GM12891 (cell line): ENCODE results near the gene HBP1.

ENCODE experiments used
- POLR2A ChIP-seq: IDR thresholded peaks from 2 replicates; pipeline ENCODE4 v1.6.1; 2011; ENCODE audit warnings: low read depth, low read length, control low read depth
- POLR2AphosphoS5 ChIP-seq: IDR thresholded peaks from 2 replicates; pipeline ENCODE4 v1.6.1; 2011; ENCODE audit warnings: low read depth, low read length, control low read depth
- TAF1 ChIP-seq: IDR thresholded peaks from 2 replicates; pipeline ENCODE4 v1.6.1; 2011; ENCODE audit warnings: low read depth, low read length, control low read depth

DNA sequence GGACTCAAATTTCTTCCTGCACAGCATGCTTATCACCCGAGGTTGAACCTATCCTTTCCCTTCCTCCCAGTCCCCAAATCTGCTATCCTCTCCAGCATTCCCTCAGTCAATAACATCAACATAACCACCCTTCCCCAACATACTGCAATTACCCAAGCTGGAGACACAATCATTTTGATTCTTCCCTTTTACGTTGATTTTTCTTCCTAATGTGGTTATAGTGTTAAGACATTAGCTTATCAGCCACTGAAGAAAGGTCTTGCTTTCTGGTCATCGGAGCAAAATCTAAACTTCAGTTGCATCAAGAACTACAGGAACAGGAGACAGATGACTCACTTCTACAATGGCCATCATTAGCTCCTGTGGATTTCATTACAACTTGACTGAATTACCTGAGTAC, 3.5 kb upstream of the HBP1 start:
- TF ChIP-seq POLR2A = no peak
- no peak for TF ChIP-seq TAF1
- TF ChIP-seq POLR2AphosphoS5 = no peak
